ENCODE results near the gene GIMAP7.

The GIMAP7 gene

DNA sequence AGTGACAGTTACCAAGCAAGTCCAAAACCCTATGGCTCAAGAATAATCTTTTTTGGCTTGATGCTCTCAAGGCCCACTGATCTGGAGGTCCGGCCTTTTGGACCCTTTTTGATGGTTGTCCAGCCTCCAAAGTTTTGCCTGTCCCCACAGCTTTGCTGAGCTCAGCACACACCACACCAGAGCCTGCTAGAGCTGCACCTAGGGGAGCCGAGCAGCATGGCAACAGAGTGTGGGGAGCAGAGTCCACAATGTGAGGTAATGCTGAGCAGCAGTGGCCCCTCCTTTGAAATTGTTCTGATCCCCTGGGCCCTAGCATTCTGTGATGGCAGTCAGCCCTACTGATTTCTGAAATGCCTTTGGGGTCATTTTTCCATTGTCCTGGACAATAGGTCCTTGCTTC is 9.3 kb downstream of the GIMAP7 start:
- H3K18ac ChIP-seq (ENCODE audit: low read length): no peak overlapping the region
- H3K27me3 ChIP-seq (ENCODE audit: insufficient read depth, low read length, poor library complexity): no peaks in the 10 kb centered on the region
- H2BK5ac ChIP-seq (ENCODE audit: low read length): no peak overlapping the region
- no peak overlapping the region for H2AK5ac ChIP-seq (ENCODE audit: low read length)
- H3K79me2 ChIP-seq (ENCODE audit: control insufficient read depth, insufficient read depth, low read length): no peaks in the 10 kb centered on the region
- H3K27ac ChIP-seq (ENCODE audit: low read depth, low read length): no peak overlapping the region
- H3K79me1 ChIP-seq (ENCODE audit: low read length): no peaks in the 10 kb centered on the region
- WGBS (ENCODE audit: extremely low coverage, insufficient coverage, low lambda C conversion rate): no CpG with 5 or more reads among the region's 2 CpGs
- H3K4me1 ChIP-seq (ENCODE audit: control insufficient read depth, low read depth, low read length): no peaks in the 10 kb centered on the region
- H3K36me3 ChIP-seq (ENCODE audit: control insufficient read depth, insufficient read depth, low read length): no peaks in the 10 kb centered on the region
- no peak overlapping the region for H3K23ac ChIP-seq (ENCODE audit: low read length)
- no peak overlapping the region for H4K5ac ChIP-seq (ENCODE audit: low read length)
- no peak overlapping the region for H3K4me2 ChIP-seq (ENCODE audit: low read length)
- no peak overlapping the region for H3K9ac ChIP-seq (ENCODE audit: low read length)
- H3K56ac ChIP-seq (ENCODE audit: low read length): no peak overlapping the region
- no peak overlapping the region for H3K4ac ChIP-seq (ENCODE audit: low read depth, low read length)
- no peak overlapping the region for H2BK120ac ChIP-seq (ENCODE audit: low read depth, low read length)
- no peak for DNase-seq
- no peak overlapping the region for H2BK15ac ChIP-seq (replicated peaks; ENCODE audit: low read depth)
- no peak overlapping the region for H4K8ac ChIP-seq (ENCODE audit: low read depth, low read length)
- no peak overlapping the region for H3K4me3 ChIP-seq (ENCODE audit: low read length)

DNA sequence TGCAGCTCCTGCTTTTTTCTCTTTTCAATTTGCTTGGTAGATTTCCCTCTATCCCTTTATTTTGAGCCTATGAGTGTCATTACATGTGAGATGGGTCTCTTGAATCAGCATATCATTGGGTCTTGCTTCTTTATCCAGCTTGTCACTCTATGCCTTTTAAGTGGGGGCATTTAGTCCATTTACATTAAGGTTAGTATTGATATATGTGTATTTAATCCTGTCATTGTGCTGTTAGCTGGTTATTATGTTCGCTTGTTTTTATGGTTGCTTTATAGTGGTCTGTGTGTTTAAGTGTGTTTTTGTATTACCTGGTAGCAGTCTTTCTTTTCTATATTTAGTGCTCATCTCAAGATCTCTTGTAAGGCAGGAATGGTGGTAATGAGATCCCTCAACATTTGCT is 17.0 kb downstream of the GIMAP7 start:
- Histone ChIP-seq H3K23ac (ENCODE audit: low read length) (no peak overlapping the region), H4K8ac (ENCODE audit: low read depth, low read length) (no peak overlapping the region), H3K27ac (ENCODE audit: low read depth, low read length) (no peak overlapping the region), H3K4ac (ENCODE audit: low read depth, low read length) (no peak overlapping the region), H3K4me3 (ENCODE audit: low read length) (no peak overlapping the region), H3K4me2 (ENCODE audit: low read length) (no peak overlapping the region), H3K56ac (ENCODE audit: low read length) (no peak overlapping the region), H3K18ac (ENCODE audit: low read length) (no peak overlapping the region), H3K9ac (ENCODE audit: low read length) (no peak overlapping the region), H3K36me3 (ENCODE audit: control insufficient read depth, insufficient read depth, low read length) (no peaks in the 10 kb centered on the region), H2BK15ac (replicated peaks; ENCODE audit: low read depth) (no peak overlapping the region), H2AK5ac (ENCODE audit: low read length) (no peak overlapping the region), H3K79me2 (ENCODE audit: control insufficient read depth, insufficient read depth, low read length) (no peaks in the 10 kb centered on the region), H3K27me3 (ENCODE audit: insufficient read depth, low read length, poor library complexity) (no peaks in the 10 kb centered on the region), H3K79me1 (ENCODE audit: low read length) (no peaks in the 10 kb centered on the region), H2BK120ac (ENCODE audit: low read depth, low read length) (no peak overlapping the region), H4K5ac (ENCODE audit: low read length) (no peak overlapping the region), H2BK5ac (ENCODE audit: low read length) (no peak overlapping the region), H3K4me1 (ENCODE audit: control insufficient read depth, low read depth, low read length) (no peaks in the 10 kb centered on the region)
- DNase-seq: no peak
- no CpG with 5 or more reads among the region's 1 CpG for WGBS (ENCODE audit: extremely low coverage, insufficient coverage, low lambda C conversion rate)

DNA sequence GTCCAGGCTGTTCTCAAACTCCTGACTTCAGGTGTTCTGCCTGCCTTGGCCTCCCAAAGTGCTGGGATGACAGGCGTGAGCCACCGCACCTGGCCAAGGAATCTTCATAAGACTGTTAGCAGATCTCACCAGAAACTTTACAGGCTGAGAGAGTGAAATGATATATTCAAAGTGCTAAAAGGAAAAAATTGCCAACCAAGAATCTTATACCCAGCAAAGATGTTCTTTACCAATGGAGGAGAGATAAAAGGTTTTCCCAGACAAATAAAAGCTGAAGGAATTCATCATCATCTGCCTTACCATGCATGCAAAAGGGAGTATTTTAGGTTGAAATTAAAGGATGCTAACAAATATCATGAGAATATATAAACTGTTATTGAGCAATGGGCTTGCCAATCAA is 23.6 kb downstream of the GIMAP7 start:
- WGBS (ENCODE audit: extremely low coverage, insufficient coverage, low lambda C conversion rate): no CpG with 5 or more reads among the region's 2 CpGs
- H2AK5ac ChIP-seq (ENCODE audit: low read length): no peak overlapping the region
- H3K56ac ChIP-seq (ENCODE audit: low read length): no peak overlapping the region
- no peaks in the 10 kb centered on the region for H3K36me3 ChIP-seq (ENCODE audit: control insufficient read depth, insufficient read depth, low read length)
- no peak overlapping the region for H3K4ac ChIP-seq (ENCODE audit: low read depth, low read length)
- no peak overlapping the region for H2BK15ac ChIP-seq (replicated peaks; ENCODE audit: low read depth)
- H3K27ac ChIP-seq (ENCODE audit: low read depth, low read length): no peak overlapping the region
- no peak overlapping the region for H3K18ac ChIP-seq (ENCODE audit: low read length)
- H4K8ac ChIP-seq (ENCODE audit: low read depth, low read length): no peak overlapping the region
- DNase-seq: no peak
- no peak overlapping the region for H3K4me2 ChIP-seq (ENCODE audit: low read length)
- H3K79me1 ChIP-seq (ENCODE audit: low read length): no peaks in the 10 kb centered on the region
- no peak overlapping the region for H3K23ac ChIP-seq (ENCODE audit: low read length)
- H3K4me3 ChIP-seq (ENCODE audit: low read length): no peak overlapping the region
- no peaks in the 10 kb centered on the region for H3K79me2 ChIP-seq (ENCODE audit: control insufficient read depth, insufficient read depth, low read length)
- no peak overlapping the region for H2BK120ac ChIP-seq (ENCODE audit: low read depth, low read length)
- no peak overlapping the region for H3K9ac ChIP-seq (ENCODE audit: low read length)
- no peak overlapping the region for H2BK5ac ChIP-seq (ENCODE audit: low read length)
- H4K5ac ChIP-seq (ENCODE audit: low read length): no peak overlapping the region
- no peaks in the 10 kb centered on the region for H3K4me1 ChIP-seq (ENCODE audit: control insufficient read depth, low read depth, low read length)
- no peaks in the 10 kb centered on the region for H3K27me3 ChIP-seq (ENCODE audit: insufficient read depth, low read length, poor library complexity)

DNA sequence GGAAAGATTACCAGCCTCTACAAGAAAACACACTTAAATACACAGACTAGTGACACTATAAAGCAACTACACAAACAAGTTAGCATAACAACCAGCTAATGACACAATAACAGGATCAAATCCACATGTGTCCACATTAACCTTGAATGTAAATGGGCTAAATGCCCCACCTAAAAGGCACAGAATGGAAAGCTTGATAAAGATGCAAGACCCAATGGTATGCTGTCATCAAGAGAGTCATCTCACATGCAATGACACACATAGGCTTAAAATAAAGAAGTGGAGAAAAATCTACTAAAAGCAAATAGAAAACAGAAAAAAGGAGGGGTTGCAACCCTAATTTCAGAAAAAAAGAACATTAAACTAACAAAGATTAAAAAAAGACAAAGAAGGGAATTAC is 38.5 kb downstream of the GIMAP7 start:
- Histone ChIP-seq H3K79me2 (ENCODE audit: control insufficient read depth, insufficient read depth, low read length) (no peaks in the 10 kb centered on the region), H3K79me1 (ENCODE audit: low read length) (no peaks in the 10 kb centered on the region), H4K5ac (ENCODE audit: low read length) (no peak overlapping the region), H3K4me1 (ENCODE audit: control insufficient read depth, low read depth, low read length) (no peaks in the 10 kb centered on the region), H3K4me2 (ENCODE audit: low read length) (no peak overlapping the region), H3K4ac (ENCODE audit: low read depth, low read length) (no peak overlapping the region), H3K18ac (ENCODE audit: low read length) (no peak overlapping the region), H3K56ac (ENCODE audit: low read length) (no peak overlapping the region), H3K9ac (ENCODE audit: low read length) (no peak overlapping the region), H3K36me3 (ENCODE audit: control insufficient read depth, insufficient read depth, low read length) (no peaks in the 10 kb centered on the region), H2BK15ac (replicated peaks; ENCODE audit: low read depth) (no peak overlapping the region), H2BK120ac (ENCODE audit: low read depth, low read length) (no peak overlapping the region), H3K4me3 (ENCODE audit: low read length) (no peak overlapping the region), H3K23ac (ENCODE audit: low read length) (no peak overlapping the region), H3K27ac (ENCODE audit: low read depth, low read length) (no peak overlapping the region), H4K8ac (ENCODE audit: low read depth, low read length) (no peak overlapping the region), H3K27me3 (ENCODE audit: insufficient read depth, low read length, poor library complexity) (no peaks in the 10 kb centered on the region), H2AK5ac (ENCODE audit: low read length) (no peak overlapping the region), H2BK5ac (ENCODE audit: low read length) (no peak overlapping the region)
- no peak for DNase-seq

DNA sequence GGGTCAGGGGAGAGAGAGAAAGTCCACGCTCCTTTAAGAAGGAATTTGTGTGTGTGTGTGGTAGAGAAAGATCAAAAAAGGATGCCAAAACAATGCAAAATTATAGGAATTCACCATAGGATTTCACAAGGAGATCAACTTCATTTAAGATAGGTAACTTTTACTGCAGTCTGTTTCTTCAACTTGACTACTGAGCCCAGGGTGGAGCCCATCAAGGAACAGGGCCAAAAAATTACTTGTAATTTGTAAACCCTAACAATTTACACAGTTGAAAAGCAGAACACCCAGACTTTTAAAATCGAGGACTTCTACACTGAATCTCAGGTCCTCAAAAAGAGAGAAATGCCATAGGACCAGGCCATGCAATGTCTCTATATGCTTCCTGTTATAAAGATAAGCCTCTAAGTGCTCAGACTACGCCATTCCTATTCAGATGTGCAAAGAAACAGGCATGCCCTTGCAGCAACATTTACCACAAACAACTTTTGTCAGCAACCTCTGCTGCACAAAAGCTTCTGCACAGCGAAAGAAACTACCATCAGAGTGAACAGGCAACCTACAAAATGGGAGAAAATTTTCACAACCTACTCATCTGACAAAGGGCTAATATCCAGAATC is 42.0 kb downstream of the GIMAP7 start:
- Histone ChIP-seq H3K79me1 (ENCODE audit: low read length) (no peaks in the 10 kb centered on the region), H4K8ac (ENCODE audit: low read depth, low read length) (no peak overlapping the region), H2AK5ac (ENCODE audit: low read length) (no peak overlapping the region), H3K27me3 (ENCODE audit: insufficient read depth, low read length, poor library complexity) (no peaks in the 10 kb centered on the region), H3K56ac (ENCODE audit: low read length) (no peak overlapping the region), H3K36me3 (ENCODE audit: control insufficient read depth, insufficient read depth, low read length) (no peaks in the 10 kb centered on the region), H3K23ac (ENCODE audit: low read length) (no peak overlapping the region), H3K79me2 (ENCODE audit: control insufficient read depth, insufficient read depth, low read length) (no peaks in the 10 kb centered on the region), H4K5ac (ENCODE audit: low read length) (no peak overlapping the region), H3K18ac (ENCODE audit: low read length) (no peak overlapping the region), H2BK15ac (replicated peaks; ENCODE audit: low read depth) (no peak overlapping the region), H3K9ac (ENCODE audit: low read length) (no peak overlapping the region), H3K4me2 (ENCODE audit: low read length) (no peak overlapping the region), H3K4me3 (ENCODE audit: low read length) (no peak overlapping the region), H3K27ac (ENCODE audit: low read depth, low read length) (no peak overlapping the region), H3K4ac (ENCODE audit: low read depth, low read length) (no peak overlapping the region), H3K4me1 (ENCODE audit: control insufficient read depth, low read depth, low read length) (no peaks in the 10 kb centered on the region), H2BK5ac (ENCODE audit: low read length) (no peak overlapping the region), H2BK120ac (ENCODE audit: low read depth, low read length) (no peak overlapping the region)
- no CpG with 5 or more reads among the region's 4 CpGs for WGBS (ENCODE audit: extremely low coverage, insufficient coverage, low lambda C conversion rate)
- DNase-seq: no peak

DNA sequence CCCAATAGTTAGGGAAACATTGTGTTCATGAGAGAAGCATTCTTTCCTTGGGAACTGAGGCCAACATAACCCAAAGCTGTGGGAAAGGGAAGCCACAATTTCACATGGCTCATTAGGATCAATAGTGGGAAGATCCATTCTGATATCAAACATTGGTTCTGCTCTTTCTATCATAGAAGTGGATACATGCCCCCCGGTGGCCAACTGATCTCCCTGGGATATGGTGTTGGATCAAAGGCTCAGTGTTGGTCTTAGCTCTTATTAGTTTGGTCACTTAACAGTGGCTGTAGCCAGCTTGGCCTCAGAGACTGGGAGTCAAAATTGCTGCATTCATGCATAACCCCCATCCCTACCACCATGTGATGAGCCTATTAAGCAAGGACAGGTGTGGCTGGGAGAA is 45.8 kb downstream of the GIMAP7 start:
- WGBS (ENCODE audit: extremely low coverage, insufficient coverage, low lambda C conversion rate): no CpG with 5 or more reads among the region's 1 CpG
- Histone ChIP-seq H3K4me1 (ENCODE audit: control insufficient read depth, low read depth, low read length) (no peaks in the 10 kb centered on the region), H3K23ac (ENCODE audit: low read length) (no peak overlapping the region), H2AK5ac (ENCODE audit: low read length) (no peak overlapping the region), H3K56ac (ENCODE audit: low read length) (no peak overlapping the region), H2BK15ac (replicated peaks; ENCODE audit: low read depth) (no peak overlapping the region), H4K8ac (ENCODE audit: low read depth, low read length) (no peak overlapping the region), H2BK5ac (ENCODE audit: low read length) (no peak overlapping the region), H3K4ac (ENCODE audit: low read depth, low read length) (no peak overlapping the region), H3K4me3 (ENCODE audit: low read length) (no peak overlapping the region), H3K4me2 (ENCODE audit: low read length) (no peak overlapping the region), H3K79me2 (ENCODE audit: control insufficient read depth, insufficient read depth, low read length) (no peaks in the 10 kb centered on the region), H4K5ac (ENCODE audit: low read length) (no peak overlapping the region), H3K18ac (ENCODE audit: low read length) (no peak overlapping the region), H2BK120ac (ENCODE audit: low read depth, low read length) (no peak overlapping the region), H3K79me1 (ENCODE audit: low read length) (no peaks in the 10 kb centered on the region), H3K9ac (ENCODE audit: low read length) (no peak overlapping the region), H3K27ac (ENCODE audit: low read depth, low read length) (no peak overlapping the region), H3K27me3 (ENCODE audit: insufficient read depth, low read length, poor library complexity) (no peaks in the 10 kb centered on the region), H3K36me3 (ENCODE audit: control insufficient read depth, insufficient read depth, low read length) (no peaks in the 10 kb centered on the region)
- no peak for DNase-seq

Data from mesendoderm (in vitro differentiated cells).